ENCODE data around the gene PRM3.
"Not testable (repeated sequence)": the region's sequence is repeated elsewhere in the genome, so short reads cannot be mapped to it uniquely, and the experiment has no call there.

PRM3 gene

GRCh38 chr16:11303405-11304138 lies 30.1 kb upstream of the PRM3 start:
- peak; percentile 53 for DNase-seq

DNA sequence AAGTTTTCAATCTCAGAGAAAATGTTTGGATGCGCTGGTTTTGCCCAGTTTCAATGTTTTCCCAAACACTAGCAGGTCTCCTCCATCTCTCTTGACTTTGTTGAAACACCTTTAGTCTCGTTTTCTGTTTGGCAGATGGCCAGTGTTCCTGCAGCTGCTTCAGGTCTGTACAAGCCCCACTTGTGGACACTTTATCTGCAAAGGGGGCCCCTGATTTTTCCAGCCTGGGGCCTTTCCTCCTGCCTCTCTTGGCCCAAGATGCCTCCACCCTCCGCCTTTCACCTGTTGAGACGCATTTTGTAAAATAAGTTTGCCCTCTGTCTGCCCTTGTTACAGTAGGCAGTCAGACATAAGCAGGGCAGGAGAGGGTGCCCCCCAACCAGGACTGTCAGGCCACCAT lies 29.5 kb upstream of the PRM3 start:
- DNase-seq, result no peak

- no peak for DNase-seq
Observed at GRCh38 chr16:11301645-11302501, 28.4 kb upstream of the PRM3 start.

DNA sequence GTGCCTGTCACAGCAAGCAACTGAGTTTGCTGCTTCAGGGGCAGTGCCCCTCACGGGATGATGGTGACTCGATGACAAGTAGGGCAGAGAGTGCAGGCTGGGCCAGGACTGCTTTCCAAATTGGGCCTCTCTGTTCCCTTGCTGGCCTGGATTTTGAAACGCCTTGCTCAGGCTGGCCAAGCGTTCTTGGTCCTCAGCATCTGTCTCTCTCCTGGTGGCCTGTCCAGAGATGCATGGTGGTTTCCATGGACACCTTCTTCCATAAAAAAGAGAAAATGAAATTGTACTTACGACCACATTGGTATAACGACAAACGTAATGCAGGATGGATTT lies 27.1 kb upstream of the PRM3 start:
- no peak for DNase-seq

GRCh38 chr16:11299865-11300559 lies 26.6 kb upstream of the PRM3 start:
- DNase-seq, result no peak

DNA sequence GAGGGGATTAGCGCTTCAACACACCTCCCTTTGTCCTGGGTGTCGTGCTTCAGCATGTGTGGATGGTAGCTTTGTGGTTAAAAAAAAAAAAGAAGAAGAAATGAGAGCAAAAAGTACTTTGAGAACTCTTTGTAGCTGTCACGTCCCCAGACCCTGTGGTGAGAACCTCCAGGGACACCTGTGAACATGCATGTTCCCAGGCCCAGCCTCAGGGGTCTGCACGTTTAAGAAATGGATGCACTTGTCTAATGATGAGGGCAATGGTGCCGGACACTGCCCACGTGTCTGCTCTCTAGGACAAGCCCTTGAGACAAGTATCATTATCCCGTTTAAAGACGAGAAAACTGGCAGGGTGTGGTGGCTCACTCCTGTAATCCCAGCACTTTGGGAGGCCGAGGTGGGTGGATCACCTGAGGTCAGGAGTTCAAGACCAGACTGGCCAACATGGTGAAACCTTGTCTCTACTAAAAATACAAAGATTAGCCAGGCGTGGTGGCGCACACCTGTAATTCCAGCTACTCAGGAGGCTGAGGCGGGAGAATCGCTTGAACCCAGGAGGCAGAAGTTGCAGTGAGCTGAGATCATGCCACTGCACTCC lies 25.6 kb upstream of the PRM3 start:
- not testable (repeated sequence) for DNase-seq

- DNase-seq, result no peak
Observed at GRCh38 chr16:11298143-11298900, 24.9 kb upstream of the PRM3 start.

- DNase-seq, result peak; percentile 88
Observed at GRCh38 chr16:11297492-11298142, 24.2 kb upstream of the PRM3 start.

DNA sequence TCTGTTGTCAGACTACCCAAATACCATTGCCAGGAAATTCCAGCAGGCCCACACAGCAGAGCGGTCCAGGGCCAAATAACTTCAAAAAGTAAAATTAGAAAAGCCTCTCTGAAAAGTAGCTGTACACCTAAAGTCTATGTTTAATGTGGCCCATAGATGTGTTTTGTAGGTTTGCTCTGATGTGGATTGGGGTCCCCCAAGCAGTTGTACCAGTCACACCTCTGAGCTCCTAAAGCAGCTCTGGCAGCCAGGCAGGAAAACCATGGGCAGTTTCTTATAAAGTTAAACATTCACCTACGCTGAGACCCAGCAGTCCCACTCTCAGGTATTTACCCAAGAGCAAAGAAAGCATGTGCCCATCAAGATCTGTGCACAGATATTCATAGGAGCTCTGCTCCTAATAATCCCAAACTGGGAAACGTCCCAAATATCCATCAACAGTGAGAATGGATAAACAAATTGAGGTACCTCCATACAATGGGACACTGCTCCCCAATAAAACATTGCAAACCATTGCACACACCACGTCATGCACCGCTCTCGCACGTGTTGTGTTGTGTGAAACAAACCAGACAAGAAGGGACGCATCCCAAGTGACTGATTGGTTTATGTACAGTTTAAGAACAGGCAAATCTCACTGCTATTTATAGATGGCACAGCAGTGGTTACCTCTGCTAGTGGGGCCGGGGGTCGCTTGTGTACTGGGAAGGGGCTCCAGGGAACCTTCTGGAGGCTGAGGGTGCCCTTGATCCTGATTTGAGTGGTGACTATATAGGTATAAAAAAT lies 23.5 kb upstream of the PRM3 start:
- peak; percentile 28 for DNase-seq

DNA sequence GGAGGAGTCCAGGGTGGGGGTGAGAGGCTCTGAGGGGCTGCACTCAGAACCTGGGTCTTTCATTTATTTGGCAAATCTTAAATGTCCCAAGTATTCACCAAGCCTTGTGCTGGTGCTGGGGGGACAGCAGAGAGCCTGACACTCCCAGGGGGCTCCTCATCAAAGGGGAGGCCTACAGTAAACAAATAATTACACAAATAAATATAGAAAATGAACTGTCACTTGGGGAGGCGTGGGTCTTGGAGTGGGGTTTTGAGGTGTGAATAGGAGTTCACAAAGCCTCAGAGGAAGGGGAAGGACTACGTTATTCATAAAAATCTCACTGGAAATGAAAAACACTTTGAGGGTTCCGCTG lies 22.9 kb upstream of the PRM3 start:
- DNase-seq, result no peak

DNA sequence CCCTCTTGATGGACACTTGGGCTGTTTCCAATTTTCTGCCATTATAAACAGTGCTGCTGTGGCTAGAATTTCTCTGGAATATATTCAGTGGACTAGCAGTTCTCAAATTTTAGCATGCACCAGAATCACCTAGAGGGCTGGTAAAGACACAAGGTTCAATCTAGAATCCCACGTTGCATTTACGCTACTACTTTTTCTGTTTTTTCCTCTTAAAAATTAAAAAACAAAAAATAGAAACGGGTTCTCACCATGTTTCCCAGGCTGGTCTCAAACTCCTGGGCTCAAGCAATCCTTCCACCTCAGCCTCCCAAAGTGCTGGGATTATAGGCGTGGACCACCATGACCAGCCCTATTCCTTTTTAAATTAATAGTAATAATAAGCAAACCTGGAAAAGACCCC lies 22.2 kb upstream of the PRM3 start:
- DNase-seq, result no peak

GRCh38 chr16:11292076-11292748 lies 18.8 kb upstream of the PRM3 start:
- DNase-seq, result no peak

DNA sequence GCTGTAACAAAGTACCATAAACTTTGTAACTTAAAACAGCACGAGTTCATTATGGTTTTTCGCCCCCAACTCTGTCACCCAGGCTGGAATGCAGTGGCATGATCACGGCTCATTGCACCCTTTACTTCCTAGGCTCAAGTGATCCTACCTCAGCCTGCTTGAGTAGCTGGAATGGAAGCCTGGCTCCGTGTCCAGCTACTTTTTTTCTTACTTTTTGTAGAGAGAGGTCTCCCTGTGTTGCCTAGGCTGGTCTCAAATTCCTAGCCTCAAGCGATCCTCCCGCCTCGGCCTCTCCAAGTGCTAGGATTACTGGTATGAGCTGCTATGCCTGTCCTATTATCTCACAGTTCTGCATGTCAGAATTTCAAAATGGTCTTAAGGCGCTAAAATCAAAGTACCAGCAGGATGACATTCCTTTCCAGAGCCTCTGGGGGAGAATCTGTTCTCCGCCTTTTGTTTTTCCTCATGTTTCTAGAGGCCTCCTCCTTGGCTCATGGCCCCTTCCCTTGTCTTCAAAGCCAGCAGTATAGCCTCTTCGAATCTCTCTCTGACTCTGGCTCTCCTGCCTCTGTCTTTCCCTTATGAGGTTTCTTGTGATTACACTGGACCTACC lies 17.8 kb upstream of the PRM3 start:
- DNase-seq, result no peak

GRCh38 chr16:11290102-11290893 lies 16.9 kb upstream of the PRM3 start:
- no peak for DNase-seq

GRCh38 chr16:11289696-11290095 lies 16.3 kb upstream of the PRM3 start:
- DNase-seq, result not testable (repeated sequence)

DNA sequence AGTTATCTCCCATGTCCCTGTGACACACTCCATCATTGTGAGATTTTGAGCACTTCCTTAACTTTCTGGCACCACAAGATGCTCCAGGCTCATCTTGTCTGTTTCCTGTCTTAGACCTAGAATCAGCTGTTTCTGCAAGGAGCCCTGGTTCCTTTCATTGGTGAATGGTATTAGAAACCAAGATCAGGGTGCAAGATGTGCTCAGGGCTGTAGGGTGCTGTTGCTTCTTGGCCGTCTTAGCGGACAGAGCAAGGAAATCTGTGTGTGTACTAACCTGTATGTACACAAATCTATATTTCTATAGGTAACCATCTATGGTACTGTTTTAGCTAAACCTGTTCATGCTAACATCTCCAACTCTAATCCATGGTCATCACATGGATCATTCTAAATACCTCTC lies 15.8 kb upstream of the PRM3 start:
- no peak for DNase-seq

- DNase-seq, result no peak
Observed at GRCh38 chr16:11285842-11286241, 12.4 kb upstream of the PRM3 start.

- no peak for DNase-seq
Observed at GRCh38 chr16:11283820-11284248, 10.4 kb upstream of the PRM3 start.

Measured in NCI-H526 treated with DMSO at 0.1 percent for 48 hours (cell line).